ENCODE measurements around the gene FBXO31. TPM values are rescaled to one million over a fixed set of nuclear protein-coding genes. Genes with fewer than 3 reads are reported as not detected.

FBXO31 gene
- total and polyA plus RNA-seq, 5 donors from 2014 or later: 18.8 to 35.5 (median 27.8) TPM

GRCh38 chr16:87288753-87289362 lies 94.7 kb downstream of the FBXO31 start:
- Mint-ChIP-seq H3K9me3 (peaks cover 0 to 4% (median 0%) of the 10 kb centered on the region in 7 donors), H3K27me3 (no peaks in the 10 kb centered on the region), H3K4me3 (no peak overlapping the region), H3K36me3 (peaks cover 8% of the 10 kb centered on the region), H3K4me1 (no peaks in the 10 kb centered on the region), H3K27ac (no peak overlapping the region)
- ATAC-seq (ENCODE audit: low read depth in 2 of 2) (no peak), DNase-seq (no peak)
- Histone ChIP-seq H3K4me3 (ENCODE audit: low read depth, low read length) (no peak overlapping the region), H3K27me3 (ENCODE audit: control insufficient read depth, insufficient read depth, low read length) (no peaks in the 10 kb centered on the region), H3K9me3 (ENCODE audit: control insufficient read depth in 2 of 2, low read length in 2 of 2) (no peaks in the 10 kb centered on the region), H3K27ac (ENCODE audit: insufficient read depth, low read length, poor library complexity, severe bottlenecking) (no peak overlapping the region), H3K4me1 (ENCODE audit: control insufficient read depth, insufficient read depth, low read length, poor library complexity, severe bottlenecking) (no peaks in the 10 kb centered on the region), H3K36me3 (ENCODE audit: control insufficient read depth, insufficient read depth, low read length) (no peaks in the 10 kb centered on the region)

GRCh38 chr16:87286839-87287626 lies 96.5 kb downstream of the FBXO31 start:
- H3K27me3 ChIP-seq (ENCODE audit: control insufficient read depth, insufficient read depth, low read length): no peaks in the 10 kb centered on the region
- peaks cover 0 to 4% (median 0%) of the 10 kb centered on the region in 7 donors for H3K9me3 Mint-ChIP-seq
- no peaks in the 10 kb centered on the region for H3K4me1 Mint-ChIP-seq
- H3K4me3 Mint-ChIP-seq: no peak overlapping the region
- H3K27ac ChIP-seq (ENCODE audit: insufficient read depth, low read length, poor library complexity, severe bottlenecking): no peak overlapping the region
- no peaks in the 10 kb centered on the region for H3K4me1 ChIP-seq (ENCODE audit: control insufficient read depth, insufficient read depth, low read length, poor library complexity, severe bottlenecking)
- no peak for ATAC-seq (ENCODE audit: low read depth in 2 of 2)
- peaks cover 6% of the 10 kb centered on the region for H3K36me3 Mint-ChIP-seq
- H3K9me3 ChIP-seq (ENCODE audit: control insufficient read depth in 2 of 2, low read length in 2 of 2): no peaks in the 10 kb centered on the region
- no peak overlapping the region for H3K4me3 ChIP-seq (ENCODE audit: low read depth, low read length)
- H3K27ac Mint-ChIP-seq: no peak overlapping the region
- no peaks in the 10 kb centered on the region for H3K36me3 ChIP-seq (ENCODE audit: control insufficient read depth, insufficient read depth, low read length)
- no peak for DNase-seq
- no peaks in the 10 kb centered on the region for H3K27me3 Mint-ChIP-seq

- H3K27ac Mint-ChIP-seq: no peak overlapping the region
Measured at GRCh38 chr16:87284183-87284582, 99.4 kb downstream of the FBXO31 start.

GRCh38 chr16:87279094-87279658 lies 104.4 kb downstream of the FBXO31 start:
- Mint-ChIP-seq H3K36me3 (no peaks in the 10 kb centered on the region), H3K27ac (no peak overlapping the region), H3K27me3 (no peaks in the 10 kb centered on the region), H3K4me3 (no peak overlapping the region), H3K9me3 (no peaks in the 10 kb centered on the region), H3K4me1 (peaks cover 0 to 3% (median 0%) of the 10 kb centered on the region in 4 donors)
- ATAC-seq (ENCODE audit: low read depth in 2 of 2): no peak
- H3K9me3 ChIP-seq (ENCODE audit: control insufficient read depth in 2 of 2, low read length in 2 of 2): no peaks in the 10 kb centered on the region
- H3K36me3 ChIP-seq (ENCODE audit: control insufficient read depth, insufficient read depth, low read length): no peaks in the 10 kb centered on the region
- no peaks in the 10 kb centered on the region for H3K4me1 ChIP-seq (ENCODE audit: control insufficient read depth, insufficient read depth, low read length, poor library complexity, severe bottlenecking)
- no peaks in the 10 kb centered on the region for H3K27me3 ChIP-seq (ENCODE audit: control insufficient read depth, insufficient read depth, low read length)
- no peak for DNase-seq
- no peak overlapping the region for H3K27ac ChIP-seq (ENCODE audit: insufficient read depth, low read length, poor library complexity, severe bottlenecking)
- no peak overlapping the region for H3K4me3 ChIP-seq (ENCODE audit: low read depth, low read length)

More at GRCh38 chr16:87284183-87284582, 99.4 kb downstream of the FBXO31 start:
- H3K9me3 ChIP-seq (ENCODE audit: control insufficient read depth in 2 of 2, low read length in 2 of 2): no peaks in the 10 kb centered on the region
- H3K9me3 Mint-ChIP-seq: peaks cover 0 to 4% (median 0%) of the 10 kb centered on the region in 7 donors
- no peak for ATAC-seq (ENCODE audit: low read depth in 2 of 2)
- H3K27me3 ChIP-seq (ENCODE audit: control insufficient read depth, insufficient read depth, low read length): no peaks in the 10 kb centered on the region
- no peaks in the 10 kb centered on the region for H3K4me1 Mint-ChIP-seq
- no peak overlapping the region for H3K4me3 ChIP-seq (ENCODE audit: low read depth, low read length)
- H3K27ac ChIP-seq (ENCODE audit: insufficient read depth, low read length, poor library complexity, severe bottlenecking): no peak overlapping the region
- H3K36me3 Mint-ChIP-seq: peaks cover 6% of the 10 kb centered on the region
- no peak overlapping the region for H3K4me3 Mint-ChIP-seq
- no peaks in the 10 kb centered on the region for H3K4me1 ChIP-seq (ENCODE audit: control insufficient read depth, insufficient read depth, low read length, poor library complexity, severe bottlenecking)
- no peaks in the 10 kb centered on the region for H3K36me3 ChIP-seq (ENCODE audit: control insufficient read depth, insufficient read depth, low read length)
- no peak for DNase-seq
- no peaks in the 10 kb centered on the region for H3K27me3 Mint-ChIP-seq

GRCh38 chr16:87278191-87279093 lies 105.1 kb downstream of the FBXO31 start:
- DNase-seq: peak in 1 of 3 donors; percentile 62
- Histone ChIP-seq H3K4me1 (ENCODE audit: control insufficient read depth, insufficient read depth, low read length, poor library complexity, severe bottlenecking) (no peaks in the 10 kb centered on the region), H3K27me3 (ENCODE audit: control insufficient read depth, insufficient read depth, low read length) (no peaks in the 10 kb centered on the region), H3K27ac (ENCODE audit: insufficient read depth, low read length, poor library complexity, severe bottlenecking) (no peak overlapping the region), H3K36me3 (ENCODE audit: control insufficient read depth, insufficient read depth, low read length) (no peaks in the 10 kb centered on the region), H3K9me3 (ENCODE audit: control insufficient read depth in 2 of 2, low read length in 2 of 2) (no peaks in the 10 kb centered on the region), H3K4me3 (ENCODE audit: low read depth, low read length) (no peak overlapping the region)
- ATAC-seq (ENCODE audit: low read depth in 2 of 2): no peak
- H3K9me3 Mint-ChIP-seq: no peaks in the 10 kb centered on the region
- no peak overlapping the region for H3K4me3 Mint-ChIP-seq
- H3K27ac Mint-ChIP-seq: no peak overlapping the region
- H3K27me3 Mint-ChIP-seq: no peaks in the 10 kb centered on the region
- no peaks in the 10 kb centered on the region for H3K36me3 Mint-ChIP-seq
- peaks cover 0 to 3% (median 0%) of the 10 kb centered on the region in 4 donors for H3K4me1 Mint-ChIP-seq

Other genes with a start within 250 kb of the FBXO31 start
- gene C16orf95, start 66.4 kb downstream of the FBXO31 start, total RNA-seq: 2.1 TPM
- gene C16orf95, start 66.4 kb downstream of the FBXO31 start, polyA plus RNA-seq: 1 to 10 TPM; 2.7 to 8.8 (median 3.5) TPM
- 83.2 TPM for gene MAP1LC3B, start 8.6 kb upstream of the FBXO31 start, total RNA-seq
- 100 to 1,000 TPM; 123 to 158 (median 140) TPM for gene MAP1LC3B, start 8.6 kb upstream of the FBXO31 start, polyA plus RNA-seq
- 33.7 TPM for gene ZCCHC14, start 109.2 kb upstream of the FBXO31 start, total RNA-seq
- gene ZCCHC14, start 109.2 kb upstream of the FBXO31 start, polyA plus RNA-seq: 1 to 10 TPM; 1.6 to 2.2 (median 1.8) TPM
- not detected for gene JPH3, start 218.7 kb upstream of the FBXO31 start, total RNA-seq
- not detected for gene JPH3, start 218.7 kb upstream of the FBXO31 start, polyA plus RNA-seq

Data from CD4-positive, CD25-positive, alpha-beta regulatory T cell (primary cell).